Vagina (tissue), 2 donors: ENCODE measurements around the gene CD80. TPM values are rescaled to one million over a fixed set of nuclear protein-coding genes. Genes with fewer than 3 reads are reported as not detected.

Experiments
- DNase-seq, 2 donors: peaks; one replicate each; pipeline ENCODE4 v3.0.0-alpha.2; 2017; ENCODE audit errors: extremely low spot score in 2 of 2
- H3K27ac ChIP-seq: fragments of 200-600 bp; sonication (generic); one replicate; pipeline ENCODE4 v1.5.1; 2019
- H3K27me3 ChIP-seq: fragments of 200-600 bp; sonication (generic); one replicate; pipeline ENCODE4 v1.5.1; 2019
- H3K36me3 ChIP-seq, 2 donors: fragments of 200-600 bp; sonication (generic); one replicate each; pipeline ENCODE4 v1.5.1; 2017 to 2019
- H3K4me1 ChIP-seq: fragments of 200-600 bp; sonication (generic); one replicate; pipeline ENCODE4 v1.5.1; 2019
- H3K4me3 ChIP-seq, 2 donors: fragments of 200-600 bp; sonication (generic); 1 replicate in 1 of 2; 2 replicates in 1 of 2; pipeline ENCODE4 v1.5.1; 2016 to 2019
- H3K9me3 ChIP-seq: fragments of 200-600 bp; sonication (generic); one replicate; pipeline ENCODE4 v1.5.1; 2019
- POLR2A ChIP-seq, 2 donors: fragments of 450-650 bp; IDR thresholded peaks; one replicate each; pipeline ENCODE4 v1.6.1; 2017; ENCODE audit warnings: antibody characterized with exemption in 2 of 2, mild to moderate bottlenecking in 2 of 2, moderate library complexity in 2 of 2
- POLR2AphosphoS5 ChIP-seq, 2 donors: sonication (generic); formaldehyde crosslinking; IDR thresholded peaks; one replicate each; pipeline ENCODE4 v1.9.0; 2017; ENCODE audit warnings: antibody characterized with exemption in 2 of 2, mild to moderate bottlenecking in 2 of 2, low read depth in 1 of 2; ENCODE audit not compliant: insufficient read depth in 1 of 2
- intact Hi-C: fragments of 100-400 bp; cut with DNase I; formaldehyde crosslinking; loops from one replicate; pipeline ENCODE4 v1.15.1; 2023
- total RNA-seq: library from RNA; depleted of rRNA; stranded (reverse); fragments of >200 nt; gene quantifications from one replicate; pipeline ENCODE4 v1.2.3, GENCODE V29; 2016
- TF ChIP-seq, protein P1 (sequence below), 3 experiments: fragments of 450-650 bp in 2 of 3; fragments of 200-600 bp in 1 of 3; sonication (generic) in 1 of 3; IDR thresholded peaks; one replicate each; pipeline ENCODE4 v1.5.1; 2017 to 2019; ENCODE audit warnings: antibody characterized with exemption in 3 of 3, mild to moderate bottlenecking in 2 of 3, moderate library complexity in 2 of 3

Gene CD80
- total RNA-seq, 1 donor from 2014 or later = not detected

GRCh38 chr3:119529883-119530282 lies 29.5 kb downstream of the CD80 start:
- TF ChIP-seq POLR2A (IDR thresholded peaks at IDR 0.05) (no peak), POLR2AphosphoS5 (IDR thresholded peaks at IDR 0.05; ENCODE audit: insufficient read depth in 1 of 2, low read depth in 1 of 2) (no peak)
- TF ChIP-seq, protein P1, sequence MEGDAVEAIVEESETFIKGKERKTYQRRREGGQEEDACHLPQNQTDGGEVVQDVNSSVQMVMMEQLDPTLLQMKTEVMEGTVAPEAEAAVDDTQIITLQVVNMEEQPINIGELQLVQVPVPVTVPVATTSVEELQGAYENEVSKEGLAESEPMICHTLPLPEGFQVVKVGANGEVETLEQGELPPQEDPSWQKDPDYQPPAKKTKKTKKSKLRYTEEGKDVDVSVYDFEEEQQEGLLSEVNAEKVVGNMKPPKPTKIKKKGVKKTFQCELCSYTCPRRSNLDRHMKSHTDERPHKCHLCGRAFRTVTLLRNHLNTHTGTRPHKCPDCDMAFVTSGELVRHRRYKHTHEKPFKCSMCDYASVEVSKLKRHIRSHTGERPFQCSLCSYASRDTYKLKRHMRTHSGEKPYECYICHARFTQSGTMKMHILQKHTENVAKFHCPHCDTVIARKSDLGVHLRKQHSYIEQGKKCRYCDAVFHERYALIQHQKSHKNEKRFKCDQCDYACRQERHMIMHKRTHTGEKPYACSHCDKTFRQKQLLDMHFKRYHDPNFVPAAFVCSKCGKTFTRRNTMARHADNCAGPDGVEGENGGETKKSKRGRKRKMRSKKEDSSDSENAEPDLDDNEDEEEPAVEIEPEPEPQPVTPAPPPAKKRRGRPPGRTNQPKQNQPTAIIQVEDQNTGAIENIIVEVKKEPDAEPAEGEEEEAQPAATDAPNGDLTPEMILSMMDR (IDR thresholded peaks at IDR 0.05) = no peak
- no peak for DNase-seq
- Histone ChIP-seq H3K36me3 (peaks cover 0 to 4% of the 10 kb centered on the region in 2 donors), H3K27me3 (no peaks in the 10 kb centered on the region), H3K4me3 (no peak overlapping the region), H3K9me3 (no peaks in the 10 kb centered on the region), H3K4me1 (no peaks in the 10 kb centered on the region), H3K27ac (no peak overlapping the region)
- intact Hi-C loops = no loop called here

- no peaks in the 10 kb centered on the region for H3K9me3 ChIP-seq
- intact Hi-C loops = no loop called here
- no peak overlapping the region for H3K4me3 ChIP-seq
Observed at GRCh38 chr3:119527714-119528113, 31.7 kb downstream of the CD80 start.

GRCh38 chr3:119524931-119525662 lies 34.3 kb downstream of the CD80 start:
- Histone ChIP-seq H3K4me3 (no peak overlapping the region), H3K36me3 (peaks cover 0 to 25% of the 10 kb centered on the region in 2 donors), H3K9me3 (no peaks in the 10 kb centered on the region), H3K4me1 (no peaks in the 10 kb centered on the region), H3K27me3 (no peaks in the 10 kb centered on the region), H3K27ac (no peak overlapping the region)
- no peak for DNase-seq
- TF ChIP-seq POLR2A (IDR thresholded peaks at IDR 0.05) = no peak
- TF ChIP-seq, protein P1 (IDR thresholded peaks at IDR 0.05) = no peak
- TF ChIP-seq POLR2AphosphoS5 (IDR thresholded peaks at IDR 0.05; ENCODE audit: insufficient read depth in 1 of 2, low read depth in 1 of 2) = no peak
- intact Hi-C loops = no loop called here

More at GRCh38 chr3:119527714-119528113, 31.7 kb downstream of the CD80 start:
- Histone ChIP-seq H3K4me1 (no peaks in the 10 kb centered on the region), H3K27me3 (no peaks in the 10 kb centered on the region), H3K36me3 (peaks cover 0 to 17% of the 10 kb centered on the region in 2 donors), H3K27ac (no peak overlapping the region)
- DNase-seq = no peak
- no peak for TF ChIP-seq POLR2AphosphoS5 (IDR thresholded peaks at IDR 0.05; ENCODE audit: insufficient read depth in 1 of 2, low read depth in 1 of 2)
- TF ChIP-seq, protein P1 (IDR thresholded peaks at IDR 0.05) = no peak
- TF ChIP-seq POLR2A (IDR thresholded peaks at IDR 0.05) = no peak

- Histone ChIP-seq H3K4me1 (no peaks in the 10 kb centered on the region), H3K36me3 (peaks cover 7 to 71% of the 10 kb centered on the region in 2 donors), H3K27me3 (no peaks in the 10 kb centered on the region), H3K9me3 (no peaks in the 10 kb centered on the region), H3K4me3 (no peak overlapping the region), H3K27ac (no peak overlapping the region)
- intact Hi-C loops = no loop called here
- DNase-seq = no peak
- TF ChIP-seq POLR2A (IDR thresholded peaks at IDR 0.05) (no peak), POLR2AphosphoS5 (IDR thresholded peaks at IDR 0.05; ENCODE audit: insufficient read depth in 1 of 2, low read depth in 1 of 2) (no peak)
- TF ChIP-seq, protein P1 (IDR thresholded peaks at IDR 0.05) = no peak
Observed at GRCh38 chr3:119518026-119518425, 41.4 kb downstream of the CD80 start.

DNA sequence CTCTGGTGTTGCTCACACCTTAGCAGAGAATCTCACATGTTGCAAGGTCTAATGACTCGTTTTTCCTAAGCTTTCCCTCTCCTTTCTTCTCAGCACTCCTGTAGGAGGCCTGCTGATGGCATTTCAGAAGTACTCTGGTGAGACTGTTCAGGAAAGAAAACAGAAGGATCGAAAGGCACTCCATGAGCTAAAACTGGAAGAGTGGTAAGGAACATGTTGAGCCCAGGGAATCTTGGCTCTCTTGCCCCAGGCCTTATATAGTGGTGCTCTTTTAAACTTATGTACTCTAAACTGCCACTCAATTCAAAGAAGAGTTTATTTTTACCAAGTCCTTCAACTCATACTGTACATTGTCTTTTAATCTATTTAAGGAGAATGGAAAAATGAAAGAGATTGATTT lies 42.3 kb downstream of the CD80 start:
- no peak for DNase-seq
- H3K36me3 ChIP-seq = peaks cover 7 to 74% of the 10 kb centered on the region in 2 donors
- H3K4me1 ChIP-seq = no peaks in the 10 kb centered on the region
- no peak overlapping the region for H3K27ac ChIP-seq
- no peaks in the 10 kb centered on the region for H3K9me3 ChIP-seq
- intact Hi-C loops = no loop called here
- H3K4me3 ChIP-seq = no peak overlapping the region
- no peak for TF ChIP-seq POLR2A (IDR thresholded peaks at IDR 0.05)
- TF ChIP-seq, protein P1 (IDR thresholded peaks at IDR 0.05) = no peak
- no peak for TF ChIP-seq POLR2AphosphoS5 (IDR thresholded peaks at IDR 0.05; ENCODE audit: insufficient read depth in 1 of 2, low read depth in 1 of 2)
- no peaks in the 10 kb centered on the region for H3K27me3 ChIP-seq
